NOMO-1 (cell line): ENCODE data around the gene SUPT6H.

Source experiments
- DNase-seq, 2 experiments: peaks; one replicate each; lab custom pipeline; 2025; ENCODE audit not compliant: unreplicated experiment in 2 of 2; lab: John Stamatoyannopoulos, UW

SUPT6H gene

DNA sequence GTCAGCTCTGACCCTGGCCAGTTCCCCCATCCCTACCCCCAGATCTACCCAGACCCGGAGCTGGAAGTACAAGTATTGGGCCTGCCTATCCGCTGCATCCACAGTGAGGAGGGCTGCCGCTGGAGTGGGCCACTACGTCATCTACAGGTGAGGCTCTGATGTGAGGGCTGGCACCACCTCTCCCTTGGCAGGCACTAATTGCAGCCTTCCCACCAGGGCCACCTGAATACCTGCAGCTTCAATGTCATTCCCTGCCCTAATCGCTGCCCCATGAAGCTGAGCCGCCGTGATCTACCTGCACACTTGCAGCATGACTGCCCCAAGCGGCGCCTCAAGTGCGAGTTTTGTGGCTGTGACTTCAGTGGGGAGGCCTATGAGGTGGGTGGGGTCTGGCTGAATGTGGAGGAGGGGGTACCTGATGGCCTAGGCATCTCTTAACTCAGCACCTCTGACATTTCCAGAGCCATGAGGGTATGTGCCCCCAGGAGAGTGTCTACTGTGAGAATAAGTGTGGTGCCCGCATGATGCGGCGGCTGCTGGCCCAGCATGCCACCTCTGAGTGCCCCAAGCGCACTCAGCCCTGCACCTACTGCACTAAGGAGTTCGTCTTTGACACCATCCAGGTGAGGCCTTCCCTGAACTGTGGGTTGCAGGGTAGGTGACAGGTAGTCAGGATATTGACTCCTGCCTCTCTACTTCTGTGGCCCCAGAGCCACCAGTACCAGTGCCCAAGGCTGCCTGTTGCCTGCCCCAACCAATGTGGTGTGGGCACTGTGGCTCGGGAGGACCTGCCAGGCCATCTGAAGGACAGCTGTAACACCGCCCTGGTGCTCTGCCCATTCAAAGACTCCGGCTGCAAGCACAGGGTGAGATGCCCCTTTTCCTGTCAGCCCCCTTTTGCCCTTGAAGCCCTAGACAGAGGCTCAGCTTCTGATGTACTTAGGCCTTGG lies 86.1 kb downstream of the SUPT6H start:
- no peak for DNase-seq

DNA sequence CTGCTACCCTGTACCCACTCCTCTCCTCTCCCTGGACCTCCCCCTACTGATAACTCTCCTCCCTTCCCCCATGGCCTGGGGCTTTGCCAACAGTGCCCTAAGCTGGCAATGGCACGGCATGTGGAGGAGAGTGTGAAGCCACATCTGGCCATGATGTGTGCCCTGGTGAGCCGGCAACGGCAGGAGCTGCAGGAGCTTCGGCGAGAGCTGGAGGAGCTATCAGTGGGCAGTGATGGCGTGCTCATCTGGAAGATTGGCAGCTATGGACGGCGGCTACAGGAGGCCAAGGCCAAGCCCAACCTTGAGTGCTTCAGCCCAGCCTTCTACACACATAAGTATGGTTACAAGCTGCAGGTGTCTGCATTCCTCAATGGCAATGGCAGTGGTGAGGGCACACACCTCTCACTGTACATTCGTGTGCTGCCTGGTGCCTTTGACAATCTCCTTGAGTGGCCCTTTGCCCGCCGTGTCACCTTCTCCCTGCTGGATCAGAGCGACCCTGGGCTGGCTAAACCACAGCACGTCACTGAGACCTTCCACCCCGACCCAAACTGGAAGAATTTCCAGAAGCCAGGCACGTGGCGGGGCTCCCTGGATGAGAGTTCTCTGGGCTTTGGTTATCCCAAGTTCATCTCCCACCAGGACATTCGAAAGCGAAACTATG lies 87.0 kb downstream of the SUPT6H start:
- no peak for DNase-seq

DNA sequence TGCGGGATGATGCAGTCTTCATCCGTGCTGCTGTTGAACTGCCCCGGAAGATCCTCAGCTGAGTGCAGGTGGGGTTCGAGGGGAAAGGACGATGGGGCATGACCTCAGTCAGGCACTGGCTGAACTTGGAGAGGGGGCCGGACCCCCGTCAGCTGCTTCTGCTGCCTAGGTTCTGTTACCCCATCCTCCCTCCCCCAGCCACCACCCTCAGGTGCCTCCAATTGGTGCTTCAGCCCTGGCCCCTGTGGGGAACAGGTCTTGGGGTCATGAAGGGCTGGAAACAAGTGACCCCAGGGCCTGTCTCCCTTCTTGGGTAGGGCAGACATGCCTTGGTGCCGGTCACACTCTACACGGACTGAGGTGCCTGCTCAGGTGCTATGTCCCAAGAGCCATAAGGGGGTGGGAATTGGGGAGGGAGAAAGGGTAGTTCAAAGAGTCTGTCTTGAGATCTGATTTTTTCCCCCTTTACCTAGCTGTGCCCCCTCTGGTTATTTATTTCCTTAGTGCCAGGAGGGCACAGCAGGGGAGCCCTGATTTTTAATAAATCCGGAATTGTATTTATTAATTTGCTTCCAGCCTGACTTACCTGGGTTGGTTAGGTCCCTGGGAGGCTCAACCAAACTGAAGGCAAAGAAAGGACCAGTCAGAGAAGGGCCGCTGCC lies 87.6 kb downstream of the SUPT6H start:
- DNase-seq = no peak

DNA sequence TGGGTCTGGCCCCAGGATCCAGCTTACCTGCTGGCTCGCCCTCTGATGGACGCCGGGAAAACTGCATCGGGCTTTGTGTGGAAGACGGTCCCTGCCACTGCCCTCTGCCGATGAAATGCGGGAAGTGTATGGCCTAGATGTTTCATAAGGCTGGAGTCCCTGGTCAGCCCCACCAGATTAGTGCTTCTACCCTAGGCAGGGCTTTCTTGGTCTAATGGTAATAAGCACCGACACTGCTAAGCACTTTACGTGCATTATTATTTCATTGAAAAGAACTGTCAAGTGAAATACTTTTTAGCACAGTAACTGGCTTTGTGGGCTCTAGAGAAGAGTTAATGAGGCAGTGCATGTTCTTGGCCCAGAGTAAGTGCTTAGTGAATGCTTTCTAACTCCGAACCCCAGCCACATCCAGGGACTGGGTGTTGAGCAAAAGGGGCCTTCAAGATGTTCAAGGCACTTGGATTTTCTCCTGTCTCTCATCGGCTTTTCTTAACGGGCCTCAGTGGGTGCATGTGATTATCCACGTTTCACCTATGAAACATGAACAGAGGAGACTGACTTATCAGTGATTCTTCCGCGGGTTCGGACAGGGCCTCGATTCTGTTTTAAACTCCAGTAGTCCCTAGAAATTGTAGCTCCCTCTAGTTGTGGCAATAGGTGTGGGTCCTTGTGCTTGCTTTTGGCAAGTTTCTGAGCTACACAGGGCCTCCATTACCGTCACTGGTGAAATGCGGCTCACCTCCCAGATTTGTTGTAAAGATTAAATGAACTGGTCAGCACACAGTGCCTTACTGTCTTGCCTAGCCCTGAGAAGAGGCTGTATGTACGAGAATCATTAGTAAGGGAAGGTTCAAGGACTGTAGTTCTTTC lies 88.4 kb downstream of the SUPT6H start:
- DNase-seq = peak; percentile 81 to 88

DNA sequence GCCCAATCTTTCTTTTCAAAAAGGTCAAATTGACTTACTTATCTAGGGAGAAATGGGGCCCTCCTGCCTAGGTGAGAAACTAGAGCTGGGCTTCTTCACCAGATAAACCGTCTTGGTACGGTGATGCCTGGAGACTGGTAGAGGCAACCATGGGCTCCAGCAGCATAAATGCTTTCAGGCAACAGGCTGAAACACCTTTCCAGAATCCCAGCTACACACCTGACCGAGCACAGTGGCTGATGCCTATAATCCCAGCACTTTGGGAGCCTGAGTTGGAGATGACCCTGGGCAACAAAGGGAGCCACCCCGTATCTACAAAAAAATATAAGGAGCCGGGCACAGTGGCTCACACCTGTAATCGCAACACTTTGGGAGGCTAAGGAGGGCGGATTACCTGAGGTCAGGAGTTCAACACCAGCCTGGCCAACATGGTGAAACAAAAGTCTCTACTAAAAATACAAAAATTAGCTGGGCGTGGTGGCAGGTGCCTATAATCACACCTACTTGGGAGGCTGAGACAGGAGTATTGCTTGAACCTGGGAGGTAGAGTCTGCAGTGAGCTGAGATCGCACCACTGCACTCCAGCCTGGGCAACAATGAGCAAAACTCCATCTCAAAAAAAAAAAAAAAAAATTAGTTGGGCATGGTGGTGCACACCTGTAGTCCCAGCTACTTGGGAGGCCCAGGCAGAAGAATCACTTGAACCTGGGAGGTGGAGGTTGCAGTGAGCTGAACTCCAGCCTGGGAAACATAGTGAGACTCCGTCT lies 89.8 kb downstream of the SUPT6H start:
- no peak for DNase-seq
